HG03520 (cell line): ENCODE results near the gene MKX.
"Not testable (repeated sequence)": the region's sequence is repeated elsewhere in the genome, so short reads cannot be mapped to it uniquely, and the experiment has no call there.

Source experiments
- ATAC-seq: cut with Tn5 transposase; IDR thresholded peaks from one replicate; pipeline ENCODE4 v1.9.1; 2021; ENCODE audit warnings: mild to moderate bottlenecking, moderate library complexity; ENCODE audit not compliant: unreplicated experiment

Gene MKX

GRCh38 chr10:27695088-27695487 is 50.5 kb downstream of the MKX start:
- ATAC-seq = no peak

DNA sequence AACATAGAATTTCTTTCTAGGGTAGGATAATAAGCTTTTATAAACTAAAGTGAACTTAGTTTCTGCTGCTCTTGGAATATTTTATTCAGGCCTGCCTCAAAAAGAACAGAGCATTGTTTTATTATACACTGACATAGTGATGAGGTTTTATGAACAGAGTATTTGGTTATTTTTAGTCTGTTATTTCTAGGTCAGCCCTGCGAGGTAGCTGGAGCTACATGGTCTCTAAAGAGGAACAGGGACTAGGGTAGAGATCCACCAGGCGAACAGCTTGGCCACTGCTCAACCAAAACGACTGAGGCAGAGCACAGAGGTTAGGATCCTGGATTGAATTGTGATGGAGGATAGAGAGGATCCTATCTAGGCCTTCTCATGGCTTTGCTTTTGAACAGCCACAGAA is 53.0 kb downstream of the MKX start:
- no peak for ATAC-seq

- no peak for ATAC-seq
Observed at GRCh38 chr10:27688991-27689390, 56.6 kb downstream of the MKX start.

GRCh38 chr10:27688276-27688675 is 57.3 kb downstream of the MKX start:
- ATAC-seq = no peak

DNA sequence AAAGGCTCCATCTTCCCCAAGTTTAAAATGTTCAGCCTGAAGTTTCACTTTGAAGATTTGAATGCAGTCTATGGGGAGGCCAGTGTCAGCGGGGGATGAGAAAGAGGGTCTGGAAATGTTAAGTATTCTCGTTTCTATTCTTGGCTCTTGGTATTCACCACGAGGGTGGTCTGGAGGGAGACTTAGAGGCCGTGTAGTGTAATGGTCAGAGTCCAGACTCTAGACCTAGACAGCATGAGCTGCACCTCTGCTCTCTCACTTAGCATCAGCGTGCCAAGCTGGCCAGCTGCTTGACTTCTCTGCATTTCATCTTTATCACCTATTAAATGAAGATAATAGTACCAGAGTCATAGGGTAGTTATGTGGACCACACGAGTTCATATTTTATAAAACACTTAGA is 57.9 kb downstream of the MKX start:
- no peak for ATAC-seq

DNA sequence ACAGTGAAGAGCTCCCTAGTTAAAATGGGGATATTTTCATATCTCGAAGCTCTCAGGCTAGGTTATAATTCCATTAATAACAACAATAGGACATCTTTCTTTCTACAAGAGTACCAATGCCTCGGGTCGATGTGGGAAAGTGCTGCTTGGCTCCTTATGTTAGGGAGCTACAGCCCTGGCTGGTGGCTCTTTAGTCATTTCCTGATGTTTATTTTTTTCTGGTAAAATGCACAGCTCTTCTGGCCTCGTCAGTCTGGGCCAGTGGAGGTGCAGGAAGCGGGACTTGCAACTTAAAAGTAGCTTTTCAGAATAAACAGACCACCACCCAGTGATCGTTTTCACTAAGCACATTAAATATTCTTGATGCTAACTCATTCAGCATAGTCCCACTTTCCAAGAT is 58.3 kb downstream of the MKX start:
- ATAC-seq = no peak

DNA sequence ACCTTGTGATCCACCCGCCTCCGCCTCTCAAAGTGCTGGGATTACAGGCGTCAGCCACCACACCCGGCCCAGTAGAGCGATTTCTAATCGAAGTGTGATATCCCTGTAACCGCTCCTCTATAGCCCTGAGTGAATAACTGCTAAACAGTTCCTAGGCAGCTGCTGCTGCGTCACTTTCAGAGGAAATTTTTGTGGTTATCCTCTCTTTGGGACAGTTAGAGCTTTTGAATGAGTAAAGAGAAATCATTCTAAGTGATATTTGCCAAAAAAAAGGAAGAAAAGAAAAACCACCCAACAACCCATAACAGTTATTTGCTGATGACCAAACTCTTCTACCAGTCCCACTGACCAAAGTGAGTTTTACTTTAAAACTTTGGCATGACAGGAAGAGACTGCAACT is 59.9 kb downstream of the MKX start:
- no peak for ATAC-seq

- ATAC-seq = no peak
Observed at GRCh38 chr10:27683226-27683625, 62.4 kb downstream of the MKX start.

- not testable (repeated sequence) for ATAC-seq
Observed at GRCh38 chr10:27681795-27682194, 63.8 kb downstream of the MKX start.

DNA sequence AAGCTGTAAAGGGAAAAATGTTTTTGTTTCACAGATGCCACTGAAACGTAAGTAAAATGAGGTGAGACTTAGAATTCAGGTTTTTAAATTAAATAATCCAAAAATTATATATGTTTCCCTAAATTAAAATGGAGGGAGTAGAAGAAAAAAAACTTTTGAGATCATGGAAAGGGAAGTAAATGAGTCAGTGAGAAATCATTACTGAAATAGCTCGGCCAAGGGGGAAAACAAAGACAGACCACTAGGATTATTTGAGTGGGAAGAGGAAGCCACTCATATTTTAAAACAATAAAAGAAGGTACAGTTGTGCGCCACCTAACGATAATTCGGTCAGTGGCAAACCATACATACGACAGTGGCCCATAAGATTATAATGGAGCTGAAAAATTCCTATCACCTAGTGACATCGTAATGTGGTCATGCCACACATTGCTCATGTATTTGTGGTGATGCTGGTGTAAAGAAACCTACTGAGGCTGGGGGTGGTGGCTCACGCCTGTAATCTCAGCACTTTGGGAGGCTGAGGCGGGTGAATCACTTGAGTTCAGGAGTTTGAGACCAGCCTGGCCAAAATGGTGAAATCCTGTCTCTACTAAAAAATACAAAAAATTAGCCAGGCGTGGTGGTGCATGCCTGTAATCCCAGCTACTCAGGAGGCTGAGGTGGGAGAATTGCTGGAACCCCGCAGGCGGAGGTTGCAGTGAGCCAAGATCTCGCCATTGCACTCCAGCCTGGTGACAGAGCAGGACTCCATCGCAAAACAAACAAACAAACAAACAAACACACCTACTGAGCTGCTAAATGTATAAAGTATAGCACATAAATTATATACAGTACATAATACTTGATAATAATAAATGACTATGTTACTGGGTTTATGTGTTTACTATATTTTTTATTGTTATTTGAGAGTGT is 64.7 kb downstream of the MKX start:
- ATAC-seq = no peak

- ATAC-seq = no peak
Observed at GRCh38 chr10:27680006-27680557, 65.5 kb downstream of the MKX start.

DNA sequence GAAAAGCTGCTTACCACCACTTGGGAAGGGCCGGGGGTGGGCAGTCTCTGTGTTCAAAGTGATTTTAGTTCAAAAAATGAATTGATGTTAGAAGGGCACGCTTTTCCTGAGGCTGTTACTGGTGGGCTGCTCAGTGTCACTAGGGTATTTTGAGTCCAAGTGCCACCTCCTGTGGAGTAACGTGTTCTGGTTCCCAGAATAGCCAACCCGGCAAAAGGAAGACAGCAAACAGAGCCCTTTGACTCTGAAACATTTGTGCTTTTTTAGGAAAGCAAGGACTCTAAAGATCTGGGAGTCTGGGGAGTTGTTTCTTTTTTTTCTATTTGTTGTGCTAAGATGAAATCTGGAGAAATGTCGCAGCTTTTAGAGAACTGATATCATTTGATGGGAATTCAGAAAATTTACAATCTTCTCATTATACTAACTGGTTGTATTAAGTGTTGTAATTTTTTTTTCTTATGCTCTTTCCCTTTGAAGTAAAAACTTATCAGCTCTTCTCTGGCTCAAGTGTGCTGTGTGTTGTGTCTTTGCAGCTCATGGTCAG is 66.2 kb downstream of the MKX start:
- no peak for ATAC-seq

GRCh38 chr10:27678166-27678565 is 67.5 kb downstream of the MKX start:
- no peak for ATAC-seq

- ATAC-seq = no peak
Observed at GRCh38 chr10:27673065-27673464, 72.6 kb downstream of the MKX start.

- ATAC-seq = no peak
Observed at GRCh38 chr10:27671821-27672220, 73.8 kb downstream of the MKX start.

- no peak for ATAC-seq
Observed at GRCh38 chr10:27664461-27664860, 81.2 kb downstream of the MKX start.

GRCh38 chr10:27663621-27664020 is 82.0 kb downstream of the MKX start:
- no peak for ATAC-seq

DNA sequence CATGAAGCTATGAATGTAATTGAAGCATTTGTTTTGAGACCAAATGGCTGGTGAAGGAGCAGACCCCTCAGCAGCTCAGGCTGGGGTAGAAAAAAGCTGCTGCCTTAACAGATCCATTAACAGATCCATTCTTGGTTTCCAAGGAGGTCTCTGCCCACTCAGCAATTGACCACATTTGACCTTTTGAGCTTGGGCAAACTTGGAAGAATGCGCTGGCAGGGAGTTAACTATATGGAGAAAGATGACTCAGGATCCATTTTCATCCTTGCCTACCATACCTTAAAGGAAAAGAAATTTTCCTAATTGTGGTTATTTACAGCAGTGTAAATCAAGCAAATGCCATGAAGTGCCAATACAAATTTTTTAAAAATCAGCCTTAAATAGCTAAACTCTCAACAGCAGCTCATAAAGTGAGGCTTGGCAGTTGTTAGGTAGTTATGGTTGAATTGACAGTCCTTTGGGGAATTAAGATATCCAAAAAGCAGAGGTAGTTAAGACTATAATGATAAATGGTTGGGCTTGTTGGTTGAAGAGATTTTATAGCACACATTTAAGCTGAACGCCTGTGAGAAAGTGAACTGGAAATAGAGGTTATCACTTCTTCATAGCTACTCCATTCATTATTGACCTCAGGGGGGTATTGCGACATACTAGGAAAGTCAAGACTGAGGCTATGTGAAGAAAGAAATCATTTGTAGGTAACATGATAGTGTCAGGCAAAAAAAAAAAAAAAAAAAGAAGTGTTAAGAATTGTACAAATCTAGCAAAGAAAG is 83.9 kb downstream of the MKX start:
- no peak for ATAC-seq

GRCh38 chr10:27660711-27661110 is 84.9 kb downstream of the MKX start:
- no peak for ATAC-seq

DNA sequence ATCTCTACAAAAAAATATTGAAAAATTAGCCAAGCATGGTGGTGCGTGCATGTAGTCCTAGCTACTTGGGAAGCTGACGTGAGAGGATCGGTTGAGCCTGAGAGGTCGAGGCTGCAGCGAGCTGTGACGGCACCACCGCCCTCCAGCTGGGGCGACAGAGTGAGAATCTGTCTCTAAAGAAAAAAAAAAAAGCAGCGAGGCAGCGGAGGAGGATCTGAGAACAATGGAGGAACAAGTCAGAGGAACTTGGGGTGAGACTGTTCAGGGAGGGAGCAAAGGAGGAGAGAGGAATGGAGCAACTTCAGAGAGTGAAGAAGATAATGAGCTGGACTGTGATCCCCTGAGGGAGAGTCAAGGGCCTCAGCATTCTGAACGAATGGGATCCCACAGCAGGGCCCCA is 85.4 kb downstream of the MKX start:
- ATAC-seq = no peak

DNA sequence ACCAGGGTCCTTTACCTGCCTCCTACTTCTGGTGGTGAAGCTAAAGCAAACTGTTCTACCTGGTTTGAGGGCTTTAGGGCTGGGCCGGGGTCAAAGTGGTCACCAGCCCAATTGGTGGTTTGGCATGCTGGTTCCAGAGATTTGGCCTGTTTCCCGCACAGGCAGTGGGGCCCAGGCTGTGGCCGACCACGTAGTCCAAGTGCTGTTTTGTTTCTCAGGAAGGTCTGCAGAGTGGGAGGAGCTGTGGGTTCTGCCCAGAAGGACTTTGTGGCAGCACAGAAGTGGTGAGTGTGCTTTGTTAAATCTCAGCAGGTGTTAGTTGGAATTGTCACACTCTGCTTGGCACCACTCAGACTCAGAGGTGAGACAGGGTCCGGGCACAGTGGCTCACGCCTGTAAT is 85.8 kb downstream of the MKX start:
- no peak for ATAC-seq

- no peak for ATAC-seq
Observed at GRCh38 chr10:27658788-27659187, 86.8 kb downstream of the MKX start.
